GM19455 (cell line): ENCODE data around the gene RAI1.

Source experiments
- ATAC-seq: cut with Tn5 transposase; IDR thresholded peaks from one replicate; pipeline ENCODE4 v1.9.1; 2021; ENCODE audit not compliant: unreplicated experiment

RAI1 gene

GRCh38 chr17:17856386-17856785 is 175.1 kb downstream of the RAI1 start:
- no peak for ATAC-seq

- no peak for ATAC-seq
Observed at GRCh38 chr17:17857496-17857895, 176.2 kb downstream of the RAI1 start.

- ATAC-seq: no peak
Observed at GRCh38 chr17:17859909-17860765, 178.9 kb downstream of the RAI1 start.

GRCh38 chr17:17860766-17861107 is 179.5 kb downstream of the RAI1 start:
- no peak for ATAC-seq
